H9 (cell line): Measurements from ENCODE around the gene TAOK2. TPM values are rescaled to one million over a fixed set of nuclear protein-coding genes. Genes with fewer than 3 reads are reported as not detected.

Experiments used
- DNase-seq: peaks from one replicate; pipeline ENCODE4 v3.0.0-alpha.2; 2017
- H2AFZ ChIP-seq: one replicate; pipeline ENCODE4 v1.6.1; 2013; ENCODE audit warnings: mild to moderate bottlenecking, low read length, control low read depth, moderate library complexity
- H2AK5ac ChIP-seq: 2 replicates; pipeline ENCODE4 v1.6.1; 2013; ENCODE audit warnings: low read length, control low read depth, mixed read lengths; ENCODE audit not compliant: insufficient read length
- H2BK120ac ChIP-seq: one replicate; pipeline ENCODE4 v1.6.1; 2013; ENCODE audit warnings: low read depth, mild to moderate bottlenecking, low read length, control low read depth, inconsistent platforms; ENCODE audit not compliant: poor library complexity, severe bottlenecking
- H2BK12ac ChIP-seq: 2 replicates; pipeline ENCODE4 v1.6.1; 2013; ENCODE audit warnings: low read length, control low read depth, mixed read lengths, low read depth; ENCODE audit not compliant: insufficient read length
- H2BK15ac ChIP-seq: 2 replicates; pipeline ENCODE4 v1.6.1; 2013; ENCODE audit warnings: low read depth, low read length, control low read depth
- H2BK20ac ChIP-seq: one replicate; pipeline ENCODE4 v1.6.1; 2013; ENCODE audit warnings: low read depth, mild to moderate bottlenecking, low read length, control low read depth, inconsistent platforms; ENCODE audit not compliant: poor library complexity, severe bottlenecking
- H2BK5ac ChIP-seq: 2 replicates; pipeline ENCODE4 v1.6.1; 2013; ENCODE audit warnings: low read length, control low read depth, mixed read lengths; ENCODE audit not compliant: insufficient read length
- H3K14ac ChIP-seq: 2 replicates; pipeline ENCODE4 v1.6.1; 2013; ENCODE audit warnings: low read length, control low read depth; ENCODE audit not compliant: insufficient read depth
- H3K18ac ChIP-seq: 2 replicates; pipeline ENCODE4 v1.6.1; 2013; ENCODE audit warnings: low read depth, mild to moderate bottlenecking, mixed read lengths, low read length, control low read depth; ENCODE audit not compliant: insufficient read length
- H3K23ac ChIP-seq: 2 replicates; pipeline ENCODE4 v1.6.1; 2013; ENCODE audit warnings: low read length, control low read depth, mixed read lengths, low read depth; ENCODE audit not compliant: insufficient read length
- H3K23me2 ChIP-seq: 2 replicates; pipeline ENCODE4 v1.6.1; 2013; ENCODE audit warnings: low read depth, mild to moderate bottlenecking, mixed read lengths, low read length, control low read depth; ENCODE audit not compliant: insufficient read length, poor library complexity, severe bottlenecking
- H3K27ac ChIP-seq: 2 replicates; pipeline ENCODE4 v1.5.1; 2013; ENCODE audit warnings: low read length, control low read depth, mixed read lengths, low read depth; ENCODE audit not compliant: insufficient read length
- H3K27me3 ChIP-seq: 2 replicates; pipeline ENCODE4 v1.6.1; 2013; ENCODE audit warnings: low read length, control low read depth, inconsistent platforms; ENCODE audit not compliant: insufficient read depth
- H3K4ac ChIP-seq: 2 replicates; pipeline ENCODE4 v1.6.1; 2013; ENCODE audit warnings: low read depth, mild to moderate bottlenecking, control low read depth, inconsistent platforms, low read length, moderate library complexity
- H3K4me1 ChIP-seq: 2 replicates; pipeline ENCODE4 v1.6.1; 2013; ENCODE audit warnings: low read length, control low read depth, inconsistent platforms; ENCODE audit not compliant: insufficient read depth
- H3K4me2 ChIP-seq: 2 replicates; pipeline ENCODE4 v1.6.1; 2013; ENCODE audit warnings: low read length, control low read depth, mixed read lengths; ENCODE audit not compliant: insufficient read length, insufficient read depth
- H3K56ac ChIP-seq: 2 replicates; pipeline ENCODE4 v1.6.1; 2013; ENCODE audit warnings: low read depth, mild to moderate bottlenecking, mixed read lengths, low read length, control low read depth; ENCODE audit not compliant: insufficient read length
- H3K79me1 ChIP-seq: 2 replicates; pipeline ENCODE4 v1.6.1; 2013; ENCODE audit warnings: low read depth, mild to moderate bottlenecking, moderate library complexity, low read length, control low read depth, inconsistent platforms; ENCODE audit not compliant: insufficient read depth, poor library complexity, severe bottlenecking
- H3K79me2 ChIP-seq: 2 replicates; pipeline ENCODE4 v1.6.1; 2013; ENCODE audit warnings: low read length, control low read depth, inconsistent platforms; ENCODE audit not compliant: insufficient read depth
- H3K9ac ChIP-seq: 2 replicates; pipeline ENCODE4 v1.6.1; 2013; ENCODE audit warnings: low read length, control low read depth, mixed read lengths; ENCODE audit not compliant: insufficient read length; ENCODE audit errors: extremely low read depth
- H3K9me3 ChIP-seq: one replicate; pipeline ENCODE4 v1.6.1; 2013; ENCODE audit warnings: low read depth, low read length, inconsistent platforms; ENCODE audit not compliant: control insufficient read depth
- H3T11ph ChIP-seq: one replicate; pipeline ENCODE4 v1.6.1; 2013; ENCODE audit warnings: mild to moderate bottlenecking, low read length, control low read depth, inconsistent platforms
- H4K20me1 ChIP-seq: one replicate; pipeline ENCODE4 v1.6.1; 2013; ENCODE audit not compliant: control insufficient read depth, insufficient read length, insufficient read depth
- H4K5ac ChIP-seq: 2 replicates; pipeline ENCODE4 v1.6.1; 2013; ENCODE audit warnings: low read depth, mild to moderate bottlenecking, mixed read lengths, low read length, control low read depth; ENCODE audit not compliant: insufficient read length
- H4K8ac ChIP-seq: replicated peaks from 2 replicates; pipeline ENCODE4 v1.6.1; 2013; ENCODE audit warnings: low read length, control low read depth, mixed read lengths, low read depth; ENCODE audit not compliant: insufficient read length
- H4K91ac ChIP-seq: 2 replicates; pipeline ENCODE4 v1.6.1; 2013; ENCODE audit warnings: low read depth, mild to moderate bottlenecking, moderate library complexity, mixed read lengths, low read length, control low read depth; ENCODE audit not compliant: insufficient read length
- H3K27ac Mint-ChIP-seq, 3 experiments: 2 replicates in 2 of 3; 3 replicates in 1 of 3; pipeline ENCODE4 v1.8.0; 2020 to 2021; ENCODE audit warnings: mixed read lengths in 3 of 3, mild to moderate bottlenecking in 1 of 3, moderate library complexity in 1 of 3
- H3K27me3 Mint-ChIP-seq: 2 replicates; pipeline ENCODE4 v1.8.0; 2021; ENCODE audit warnings: low read depth, mild to moderate bottlenecking, moderate library complexity, mixed read lengths
- H3K36me3 Mint-ChIP-seq, 3 experiments: 2 replicates in 2 of 3; 3 replicates in 1 of 3; pipeline ENCODE4 v1.8.0; 2020 to 2021; ENCODE audit warnings: low read depth in 3 of 3, mixed read lengths in 3 of 3; ENCODE audit not compliant: insufficient read depth in 1 of 3
- H3K4me1 Mint-ChIP-seq, 2 experiments: 2 replicates each; pipeline ENCODE4 v1.8.0; 2020; ENCODE audit warnings: mixed read lengths in 2 of 2
- H3K4me3 Mint-ChIP-seq, 2 experiments: 2 replicates in 1 of 2; 3 replicates in 1 of 2; pipeline ENCODE4 v1.8.0; 2020 to 2021; ENCODE audit warnings: mild to moderate bottlenecking in 2 of 2, mixed read lengths in 2 of 2, moderate library complexity in 1 of 2
- H3K9me3 Mint-ChIP-seq, 2 experiments: 2 replicates in 1 of 2; 3 replicates in 1 of 2; pipeline ENCODE4 v1.8.0; 2020; ENCODE audit warnings: mild to moderate bottlenecking in 2 of 2, mixed read lengths in 2 of 2, moderate library complexity in 1 of 2
- WGBS: extraction: QIAGEN DNeasy Blood & Tissue Kit; methylation state at CpG from one replicate; pipeline ENCODE4 v1.1.7; 2013; ENCODE audit warnings: missing lambda C conversion rate, low lambda C conversion rate, mixed read lengths; ENCODE audit not compliant: insufficient read length; ENCODE audit errors: extremely low coverage; 5-methylcytosine and 5-hydroxymethylcytosine counted together
- total RNA-seq: library from RNA; stranded (reverse); gene quantifications from 2 replicates; pipeline ENCODE4 v1.2.1, GENCODE V29; 2021
- TF ChIP-seq, protein P1 (sequence below): fragments of 200-600 bp; sonication (generic); conservative IDR thresholded peaks from 3 replicates; pipeline ENCODE4 v1.8.0; 2021; ENCODE audit warnings: antibody characterized with exemption, mild to moderate bottlenecking

The TAOK2 gene
- total RNA-seq, 1 experiment from 2014 or later = 43.9 TPM

DNA sequence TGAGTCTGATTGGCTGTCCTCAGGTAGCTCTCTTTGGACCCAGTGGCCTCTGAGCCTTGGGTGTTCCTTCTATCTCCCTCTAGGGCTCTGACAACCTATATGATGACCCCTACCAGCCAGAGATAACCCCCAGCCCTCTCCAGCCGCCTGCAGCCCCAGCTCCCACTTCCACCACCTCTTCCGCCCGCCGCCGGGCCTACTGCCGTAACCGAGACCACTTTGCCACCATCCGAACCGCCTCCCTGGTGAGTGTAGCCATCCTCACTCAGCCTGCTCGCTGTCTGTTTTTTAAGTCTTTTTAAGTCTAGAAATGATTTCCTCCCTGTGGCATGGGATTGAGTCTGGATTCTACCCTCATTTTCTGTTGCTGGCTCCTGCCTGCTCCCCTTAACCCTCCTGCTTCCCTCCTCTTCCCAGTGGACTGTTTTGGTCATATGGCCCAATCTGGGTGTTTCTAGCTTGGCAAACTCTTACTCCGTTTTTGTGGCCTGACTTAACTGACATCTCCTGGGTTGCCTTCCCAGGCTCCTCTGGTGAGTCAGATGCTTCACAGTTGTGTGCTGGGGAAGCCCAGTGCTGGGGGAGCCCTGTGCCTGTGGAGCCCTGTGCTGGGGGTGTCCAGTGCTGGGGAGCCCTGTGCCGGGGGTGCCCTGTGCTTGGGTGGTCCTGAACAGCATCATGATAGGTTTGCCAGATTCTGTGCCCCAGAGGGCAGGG, 9.9 kb downstream of the TAOK2 start:
- Histone ChIP-seq H3K27me3 (no peaks in the 10 kb centered on the region), H3K9ac (no peak overlapping the region), H3K4me2 (no peak overlapping the region), H2AK5ac (no peak overlapping the region), H2BK15ac (no peak overlapping the region), H3K23ac (no peak overlapping the region), H3K18ac (no peak overlapping the region), H2BK120ac (no peak overlapping the region), H2BK5ac (no peak overlapping the region), H3K14ac (no peak overlapping the region), H3K9me3 (no peaks in the 10 kb centered on the region), H4K91ac (no peak overlapping the region), H4K5ac (no peak overlapping the region), H4K8ac (no peak overlapping the region), H2BK20ac (no peak overlapping the region), H3K27ac (no peak overlapping the region), H3T11ph (no peak overlapping the region), H3K79me1 (no peaks in the 10 kb centered on the region), H3K56ac (no peak overlapping the region), H2AFZ (no peak overlapping the region), H2BK12ac (no peak overlapping the region), H4K20me1 (no peaks in the 10 kb centered on the region), H3K4ac (no peak overlapping the region), H3K4me1 (no peaks in the 10 kb centered on the region), H3K79me2 (no peaks in the 10 kb centered on the region), H3K23me2 (no peaks in the 10 kb centered on the region)
- no CpG with 5 or more reads among the region's 12 CpGs for WGBS
- Mint-ChIP-seq H3K4me1 (no peaks in the 10 kb centered on the region), H3K4me3 (no peak overlapping the region), H3K27me3 (no peaks in the 10 kb centered on the region), H3K36me3 (peaks cover 56 to 87% (median 82%) of the 10 kb centered on the region in 3 experiments), H3K27ac (no peak overlapping the region), H3K9me3 (no peaks in the 10 kb centered on the region)
- TF ChIP-seq, protein P1, sequence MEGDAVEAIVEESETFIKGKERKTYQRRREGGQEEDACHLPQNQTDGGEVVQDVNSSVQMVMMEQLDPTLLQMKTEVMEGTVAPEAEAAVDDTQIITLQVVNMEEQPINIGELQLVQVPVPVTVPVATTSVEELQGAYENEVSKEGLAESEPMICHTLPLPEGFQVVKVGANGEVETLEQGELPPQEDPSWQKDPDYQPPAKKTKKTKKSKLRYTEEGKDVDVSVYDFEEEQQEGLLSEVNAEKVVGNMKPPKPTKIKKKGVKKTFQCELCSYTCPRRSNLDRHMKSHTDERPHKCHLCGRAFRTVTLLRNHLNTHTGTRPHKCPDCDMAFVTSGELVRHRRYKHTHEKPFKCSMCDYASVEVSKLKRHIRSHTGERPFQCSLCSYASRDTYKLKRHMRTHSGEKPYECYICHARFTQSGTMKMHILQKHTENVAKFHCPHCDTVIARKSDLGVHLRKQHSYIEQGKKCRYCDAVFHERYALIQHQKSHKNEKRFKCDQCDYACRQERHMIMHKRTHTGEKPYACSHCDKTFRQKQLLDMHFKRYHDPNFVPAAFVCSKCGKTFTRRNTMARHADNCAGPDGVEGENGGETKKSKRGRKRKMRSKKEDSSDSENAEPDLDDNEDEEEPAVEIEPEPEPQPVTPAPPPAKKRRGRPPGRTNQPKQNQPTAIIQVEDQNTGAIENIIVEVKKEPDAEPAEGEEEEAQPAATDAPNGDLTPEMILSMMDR = no peak
- DNase-seq = no peak
